Stimulated activated CD4-positive, alpha-beta T cell treated with anti-CD3 and anti-CD28 coated beads, Interleukin-15, amount 100 ng/mL, for 1 hour (primary cell): Measurements from ENCODE around the gene ZNF594.
"Not testable (repeated sequence)": the region's sequence is repeated elsewhere in the genome, so short reads cannot be mapped to it uniquely, and the experiment has no call there.

Experiments used
- DNase-seq, 2 donors: peaks; one replicate each; pipeline ENCODE4 v3.0.0-alpha.2; 2020; ENCODE audit warnings: low read depth in 1 of 2, low spot score in 1 of 2

Gene ZNF594

DNA sequence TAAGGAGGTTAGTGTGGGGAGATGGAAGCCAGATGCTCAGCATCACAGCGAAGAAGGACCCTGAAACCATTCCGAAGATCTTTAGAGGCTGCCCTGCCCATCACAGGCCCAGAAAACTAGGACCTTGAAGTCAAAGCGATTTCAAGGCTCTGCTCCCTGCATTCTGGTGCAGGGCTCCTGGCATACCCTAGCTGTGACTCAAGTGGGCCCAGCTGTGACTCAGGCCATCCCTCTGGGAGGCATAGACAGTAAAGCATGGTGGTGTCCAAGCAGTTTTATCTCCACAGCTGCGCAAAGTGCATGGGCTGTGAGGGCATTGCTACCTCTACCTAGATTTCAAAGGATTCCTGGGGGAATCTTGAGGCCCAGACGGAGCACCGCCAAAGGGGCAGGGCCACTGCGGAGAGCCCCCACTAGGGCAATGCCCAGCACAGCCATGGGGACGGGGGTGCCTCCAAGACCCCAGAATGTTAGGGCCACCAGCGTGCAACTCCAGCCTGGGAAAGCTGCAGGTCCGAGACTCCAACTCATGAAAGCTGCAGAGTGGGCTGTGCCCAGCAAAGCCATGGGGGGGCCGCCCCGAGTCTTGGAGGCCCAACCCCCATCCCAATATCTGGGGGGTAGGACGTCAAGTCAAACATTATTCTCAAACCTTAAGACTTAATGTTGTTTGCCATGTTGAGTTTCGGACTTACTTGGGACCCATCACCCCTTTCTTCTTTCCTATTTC lies 11.7 kb upstream of the ZNF594 start:
- no peak for DNase-seq

DNA sequence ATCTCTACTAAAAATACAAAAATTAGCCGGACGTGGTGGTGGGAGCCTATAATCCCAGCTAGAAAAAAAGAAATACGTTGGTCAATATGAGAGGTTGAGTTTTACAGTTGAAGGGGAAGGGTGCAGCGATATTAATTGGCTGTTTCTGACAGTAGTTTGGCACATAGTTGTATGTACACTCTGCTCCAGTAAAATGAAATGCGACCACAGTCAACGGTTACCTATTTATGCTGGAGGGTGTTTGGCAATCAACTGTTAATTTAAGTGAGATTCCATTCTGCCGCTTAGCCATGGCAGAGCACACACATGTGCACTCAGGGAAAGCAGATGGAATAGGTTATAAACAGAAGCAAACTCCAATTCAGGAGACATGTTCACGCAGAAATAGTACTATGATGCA lies 9.3 kb upstream of the ZNF594 start:
- DNase-seq, result no peak

DNA sequence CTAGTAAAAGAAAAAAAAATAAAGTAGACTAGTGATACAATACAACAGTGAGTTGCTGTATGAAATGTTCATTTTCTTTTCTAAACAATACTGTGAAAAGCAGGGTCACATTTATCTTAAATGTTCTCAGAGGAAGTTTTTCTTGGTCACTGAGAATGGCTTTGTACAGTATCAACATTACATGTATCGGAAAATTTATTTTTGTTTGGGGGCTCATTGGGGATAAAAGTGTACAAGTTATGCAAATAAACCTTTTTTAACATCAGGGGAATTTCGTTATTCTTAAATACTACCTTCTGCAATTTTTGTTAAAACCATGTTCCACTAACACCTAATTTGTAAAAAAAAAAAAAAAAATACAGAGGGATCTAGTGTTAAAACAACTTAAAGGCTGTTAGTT lies 8.7 kb upstream of the ZNF594 start:
- no peak for DNase-seq

DNA sequence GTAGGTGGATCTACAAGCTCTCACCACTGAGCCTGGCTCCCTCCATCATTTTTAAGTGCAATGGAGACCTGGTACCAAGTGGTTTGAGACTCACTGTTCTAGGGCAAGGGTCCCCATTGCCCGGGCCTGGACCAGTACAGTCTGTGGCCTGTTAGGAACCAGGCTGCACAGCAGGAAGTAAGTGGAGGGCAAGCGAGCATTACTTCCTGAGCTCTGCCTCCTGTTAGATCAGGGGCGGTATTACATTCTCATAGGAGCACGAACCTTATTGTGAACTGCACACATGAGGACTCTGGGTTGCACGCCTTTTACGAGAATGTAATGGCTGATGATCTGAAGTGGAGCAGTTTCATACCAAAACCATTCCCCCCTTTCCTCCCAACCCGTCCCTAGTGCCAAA lies 6.8 kb upstream of the ZNF594 start:
- no peak for DNase-seq

DNA sequence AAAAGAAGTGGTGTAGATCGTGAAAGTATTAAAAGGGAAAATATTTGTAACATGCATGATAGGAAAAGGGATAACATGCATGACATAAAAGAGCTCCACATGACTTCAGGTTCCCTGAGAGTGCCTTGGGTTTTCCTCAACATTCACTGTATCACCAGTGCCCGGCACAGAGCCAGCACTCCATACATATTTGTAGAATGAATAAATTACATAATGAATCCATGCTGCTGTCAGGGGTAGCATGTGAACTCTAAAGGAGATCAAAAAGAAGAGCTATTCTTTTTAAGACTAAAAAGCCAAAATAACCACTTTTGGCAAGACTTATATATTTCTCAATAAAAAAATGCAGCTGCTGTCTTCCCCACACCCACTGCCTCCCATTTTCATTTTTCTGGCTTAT lies 2.7 kb upstream of the ZNF594 start:
- no peak for DNase-seq

DNA sequence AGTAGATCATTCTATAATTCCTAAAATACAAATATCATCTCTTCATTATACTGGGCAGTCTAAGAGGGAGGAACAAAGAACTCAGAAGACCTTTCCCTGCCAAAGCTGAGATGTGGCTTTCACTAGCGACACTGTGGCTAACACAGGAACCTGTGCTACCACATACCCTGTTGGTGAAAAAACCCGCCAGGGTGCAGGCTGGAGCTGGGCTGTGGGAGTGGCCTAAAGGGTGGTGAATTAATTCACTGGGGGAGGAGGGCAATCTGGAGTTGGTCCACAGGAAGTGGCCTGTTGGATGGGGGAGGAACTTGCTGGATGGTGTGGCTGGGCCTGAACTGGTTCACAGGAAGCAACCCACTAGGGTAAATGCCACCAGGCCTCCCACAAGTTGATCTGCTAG lies 7.4 kb downstream of the ZNF594 start:
- DNase-seq, result no peak

DNA sequence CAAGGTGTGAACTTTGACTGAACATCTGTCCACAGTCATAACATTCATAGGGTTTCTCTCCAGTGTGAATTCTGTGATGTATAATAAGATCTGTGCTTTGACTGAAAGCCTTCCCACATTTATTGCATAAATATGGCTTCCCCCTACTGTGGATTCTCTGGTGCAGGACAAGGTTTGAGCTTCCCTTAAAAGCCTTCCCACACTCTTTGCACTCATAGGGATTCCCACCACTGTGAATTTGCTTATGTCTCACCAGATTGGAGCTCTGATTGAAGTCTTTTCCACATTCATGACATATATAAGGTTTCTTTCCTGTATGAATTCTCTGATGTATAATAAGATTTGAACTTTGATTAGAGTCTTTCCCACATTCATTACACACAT lies 8.3 kb downstream of the ZNF594 start:
- no peak for DNase-seq

DNA sequence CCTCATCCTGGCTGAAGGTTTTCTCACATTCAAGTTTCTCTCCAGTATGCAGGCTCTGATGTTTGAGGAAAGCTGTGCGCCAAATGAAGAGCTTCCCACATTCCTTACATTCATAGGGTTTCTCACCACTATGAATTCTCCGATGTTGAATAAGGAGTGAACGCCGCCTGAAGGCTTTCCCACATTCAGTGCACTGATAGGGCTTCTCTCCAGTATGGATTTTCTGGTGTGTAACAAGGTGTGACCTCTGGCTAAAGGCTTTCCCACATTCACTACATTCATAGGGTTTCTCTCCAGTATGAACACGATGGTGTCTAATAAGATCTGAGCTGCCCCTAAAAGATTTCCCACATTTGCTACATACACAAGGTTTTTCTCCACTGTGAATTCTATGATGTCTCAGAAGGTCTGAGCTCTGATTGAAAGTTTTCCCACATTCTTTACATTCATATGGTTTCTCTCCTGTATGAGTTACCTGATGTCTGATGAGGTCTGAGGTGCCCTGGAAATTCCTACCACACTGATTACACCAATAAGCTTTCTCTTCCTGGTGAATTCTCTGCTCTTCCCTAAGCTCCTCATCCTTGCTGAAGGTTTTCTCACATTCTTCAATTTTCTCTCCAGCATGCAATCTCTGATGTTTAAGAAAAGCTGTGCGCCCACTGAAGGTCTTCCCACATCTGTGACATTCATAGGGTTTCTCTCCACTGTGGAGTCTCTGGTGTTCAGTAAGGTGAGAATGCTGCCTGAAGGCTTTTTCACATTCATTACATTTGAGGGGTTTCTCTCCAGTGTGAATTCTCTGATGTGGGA lies 8.9 kb downstream of the ZNF594 start:
- no peak for DNase-seq

DNA sequence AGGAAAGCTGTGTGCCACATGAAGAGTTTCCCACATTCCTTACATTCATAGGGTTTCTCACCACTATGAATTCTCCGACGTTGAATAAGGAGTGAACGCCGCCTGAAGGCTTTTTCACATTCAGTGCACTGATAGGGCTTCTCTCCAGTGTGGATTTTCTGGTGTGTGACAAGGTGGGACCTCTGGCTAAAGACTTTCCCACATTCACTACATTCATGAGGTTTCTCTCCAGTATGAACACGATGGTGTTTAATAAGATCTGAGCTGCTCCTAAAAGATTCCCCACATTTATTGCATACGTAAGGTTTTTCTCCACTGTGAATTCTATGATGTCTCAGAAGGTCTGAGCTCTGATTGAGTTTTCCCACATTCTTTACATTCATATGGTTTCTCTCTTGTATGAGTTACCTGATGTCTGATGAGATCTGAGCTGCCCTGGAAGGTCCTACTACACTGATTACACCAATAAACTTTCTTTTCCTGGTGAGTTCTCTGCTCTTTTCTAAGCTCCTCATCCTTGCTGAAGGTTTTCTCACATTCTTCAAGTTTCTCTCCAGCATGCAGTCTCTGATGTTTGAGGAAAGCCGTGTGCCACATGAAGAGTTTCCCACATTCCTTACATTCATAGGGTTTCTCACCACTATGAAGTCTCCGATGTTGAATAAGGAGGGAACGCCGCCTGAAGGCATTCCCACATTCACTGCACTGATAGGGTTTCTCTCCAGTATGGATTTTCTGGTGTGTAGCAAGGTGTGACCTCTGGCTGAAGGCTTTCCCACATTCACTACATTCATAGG lies 10.0 kb downstream of the ZNF594 start:
- no peak for DNase-seq

DNA sequence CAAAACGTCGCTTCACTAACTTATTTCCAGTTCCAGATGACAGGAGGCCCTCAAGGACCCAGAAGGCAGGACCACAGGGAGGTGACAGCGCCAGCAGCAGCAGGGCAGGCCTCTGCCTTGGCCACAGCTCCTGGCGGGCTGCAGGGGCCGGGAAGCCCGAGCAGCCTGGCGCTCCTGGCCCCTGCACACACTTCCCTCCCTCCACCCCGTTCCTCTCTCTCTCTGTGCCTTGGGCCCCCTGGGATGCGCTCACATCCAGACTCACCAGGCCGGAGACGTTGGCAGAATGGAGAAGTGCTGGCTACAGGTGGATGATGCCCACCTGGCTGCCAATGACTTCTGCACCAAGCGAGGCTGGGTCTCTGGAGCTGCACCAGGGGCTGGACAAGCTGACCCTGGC lies 12.7 kb downstream of the ZNF594 start:
- DNase-seq, result no peak

DNA sequence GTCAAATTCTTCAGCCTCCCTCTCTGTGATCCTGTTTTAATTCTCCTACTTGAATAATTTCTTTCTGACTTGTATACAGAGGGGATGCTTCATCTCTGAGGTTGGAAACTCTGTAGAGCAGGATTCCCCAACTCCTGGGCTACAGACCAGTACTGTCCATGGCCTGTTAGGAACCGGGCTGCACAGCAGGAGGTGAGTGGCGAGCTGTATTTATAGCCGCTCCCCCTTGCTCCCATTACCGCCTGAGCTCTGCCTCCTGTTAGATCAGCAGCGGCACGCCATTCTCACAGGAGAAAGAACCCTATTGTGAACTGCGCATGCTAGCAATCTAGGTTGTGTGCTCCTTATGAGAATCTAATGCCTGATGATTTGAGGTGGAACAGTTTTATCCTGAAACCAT lies 16.6 kb downstream of the ZNF594 start:
- DNase-seq, result not testable (repeated sequence)

DNA sequence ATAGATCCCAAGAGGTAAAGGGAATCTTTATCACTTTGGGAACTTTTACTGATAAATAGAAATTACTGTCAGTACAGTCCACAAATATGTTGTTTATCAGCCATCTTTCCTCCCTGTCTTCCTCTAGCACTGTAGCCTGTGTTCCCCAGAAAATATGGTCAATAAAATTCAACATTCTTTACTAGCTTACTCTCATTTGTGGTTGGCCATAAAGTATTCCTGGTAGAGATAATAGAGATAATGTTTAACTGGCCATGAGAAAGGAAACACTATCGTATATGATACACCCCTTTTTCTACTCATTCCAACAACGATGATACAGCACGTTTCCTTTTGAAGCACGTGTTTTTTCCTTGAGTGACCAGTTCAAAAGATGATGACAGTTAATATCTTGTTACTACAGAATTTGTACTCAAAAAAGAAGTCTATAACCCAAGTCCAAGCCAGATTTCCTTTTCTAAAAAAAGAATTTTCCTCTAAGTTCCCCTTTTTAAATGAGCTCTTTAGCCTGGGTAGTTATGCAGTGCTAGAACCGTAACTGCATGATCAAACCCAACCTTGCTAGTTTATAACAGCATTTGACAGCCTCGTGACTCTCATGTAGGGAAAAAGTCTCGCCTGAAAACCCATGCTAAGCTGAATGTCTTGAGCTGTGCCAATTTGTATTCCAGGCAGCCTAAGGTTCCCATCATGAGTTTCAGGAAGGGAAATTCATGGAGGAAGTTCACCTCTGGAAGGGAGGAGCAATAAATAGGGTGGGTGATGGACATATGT lies 25.7 kb downstream of the ZNF594 start:
- DNase-seq, result not testable (repeated sequence)

DNA sequence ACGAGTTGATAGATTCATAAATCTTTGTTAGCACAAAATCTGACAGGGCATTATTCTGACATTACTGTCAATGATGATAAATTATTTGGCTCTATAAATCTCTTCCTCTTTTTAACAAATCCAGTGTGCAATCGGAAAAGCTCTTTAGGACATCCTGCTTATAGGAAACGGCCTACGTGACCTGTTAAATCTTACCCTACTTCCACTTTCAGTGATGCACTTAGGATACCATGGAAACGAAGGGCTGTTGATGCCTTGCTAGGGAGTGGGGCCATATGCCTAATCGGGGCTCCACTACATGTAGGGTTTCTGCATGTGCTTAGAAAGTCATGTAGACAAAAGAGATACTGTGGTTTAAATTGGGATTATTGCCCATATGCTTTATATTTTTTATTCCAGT lies 27.2 kb downstream of the ZNF594 start:
- no peak for DNase-seq

DNA sequence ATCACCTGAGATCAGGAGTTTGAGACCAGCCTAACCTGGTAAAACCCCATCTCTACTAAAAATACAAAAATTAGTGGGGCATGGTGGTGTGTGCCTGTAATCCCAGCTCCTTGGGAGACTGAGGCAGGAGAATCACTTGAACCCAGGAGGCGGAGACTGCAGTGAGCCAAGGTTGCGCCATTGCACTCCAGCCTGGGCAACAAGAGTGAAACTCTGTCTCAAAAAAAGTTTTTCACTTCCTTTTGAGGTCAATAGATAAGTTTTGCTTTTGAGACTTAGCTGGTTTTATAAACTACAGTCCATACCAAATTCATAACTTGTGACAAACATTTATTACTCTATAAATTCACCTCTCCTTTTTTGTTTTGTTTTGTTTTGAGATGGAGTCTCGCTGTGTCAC lies 29.9 kb downstream of the ZNF594 start:
- DNase-seq, result not testable (repeated sequence)

DNA sequence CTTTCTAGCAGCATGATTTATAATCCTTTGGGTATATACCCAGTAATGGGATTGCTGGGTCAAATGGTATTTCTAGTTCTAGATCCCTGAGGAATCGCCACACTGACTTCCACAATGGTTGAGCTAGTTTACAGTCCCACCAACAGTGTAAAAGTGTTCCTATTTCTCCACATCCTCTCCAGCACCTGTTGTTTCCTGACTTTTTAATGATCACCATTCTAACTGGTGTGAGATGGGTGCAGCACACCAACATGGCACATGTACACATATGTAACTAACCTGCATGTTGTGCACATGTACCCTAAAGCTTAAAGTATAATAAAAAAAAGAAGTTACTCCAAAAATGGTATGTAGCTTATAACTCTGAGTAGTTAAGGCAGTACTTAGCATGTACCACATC lies 31.0 kb downstream of the ZNF594 start:
- DNase-seq, result not testable (repeated sequence)

DNA sequence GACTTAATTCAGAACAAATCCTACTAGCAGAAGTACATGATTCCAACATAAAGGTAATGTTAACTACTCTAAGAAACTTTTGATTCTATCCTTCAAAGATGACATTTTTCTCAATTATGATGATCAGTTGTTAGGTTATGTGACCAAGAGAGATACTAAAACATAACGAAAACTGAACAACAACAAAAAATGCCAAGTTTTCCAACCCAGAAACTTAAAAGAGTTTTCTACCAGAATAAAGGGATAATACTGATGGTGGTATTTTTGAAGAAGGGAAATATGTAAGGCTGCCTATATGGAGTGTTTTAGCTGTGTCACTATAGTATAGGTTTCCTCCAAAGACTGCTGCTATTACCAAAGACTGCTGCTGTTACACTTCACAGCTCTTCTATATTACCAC lies 45.5 kb downstream of the ZNF594 start:
- DNase-seq, result not testable (repeated sequence)

DNA sequence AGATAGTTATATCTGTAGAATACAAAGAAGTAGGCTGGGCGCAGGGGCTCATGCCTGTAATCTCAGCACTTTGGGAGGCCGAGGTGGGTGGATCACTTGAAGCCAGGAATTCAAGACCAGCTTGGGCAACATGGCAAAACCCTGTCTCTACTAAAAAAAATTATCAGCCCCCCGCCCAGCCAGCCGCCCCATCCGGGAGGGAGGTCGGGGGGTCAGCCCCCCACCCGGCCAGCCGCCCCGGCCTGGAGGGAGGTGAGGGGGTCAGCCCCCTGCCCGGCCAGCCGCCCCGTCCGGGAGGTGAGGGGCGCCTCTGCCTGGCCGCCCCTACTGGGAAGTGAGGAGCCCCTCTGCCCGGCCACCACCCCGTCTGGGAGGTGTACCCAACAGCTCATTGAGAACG lies 48.8 kb downstream of the ZNF594 start:
- not testable (repeated sequence) for DNase-seq

DNA sequence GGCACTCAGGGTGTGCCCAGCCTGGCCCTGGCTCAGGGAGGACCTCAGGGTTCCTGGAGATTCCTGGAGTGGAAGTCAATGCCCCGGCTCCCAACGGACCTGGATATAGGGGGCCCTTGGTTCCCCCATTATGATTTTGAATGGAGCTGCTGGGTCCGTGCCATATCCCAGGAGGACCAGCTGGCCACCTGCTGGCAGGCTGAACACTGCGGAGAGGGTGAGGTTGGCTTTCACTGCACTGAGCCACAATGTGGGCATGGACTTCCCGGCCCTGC lies 52.3 kb downstream of the ZNF594 start:
- DNase-seq, result no peak

DNA sequence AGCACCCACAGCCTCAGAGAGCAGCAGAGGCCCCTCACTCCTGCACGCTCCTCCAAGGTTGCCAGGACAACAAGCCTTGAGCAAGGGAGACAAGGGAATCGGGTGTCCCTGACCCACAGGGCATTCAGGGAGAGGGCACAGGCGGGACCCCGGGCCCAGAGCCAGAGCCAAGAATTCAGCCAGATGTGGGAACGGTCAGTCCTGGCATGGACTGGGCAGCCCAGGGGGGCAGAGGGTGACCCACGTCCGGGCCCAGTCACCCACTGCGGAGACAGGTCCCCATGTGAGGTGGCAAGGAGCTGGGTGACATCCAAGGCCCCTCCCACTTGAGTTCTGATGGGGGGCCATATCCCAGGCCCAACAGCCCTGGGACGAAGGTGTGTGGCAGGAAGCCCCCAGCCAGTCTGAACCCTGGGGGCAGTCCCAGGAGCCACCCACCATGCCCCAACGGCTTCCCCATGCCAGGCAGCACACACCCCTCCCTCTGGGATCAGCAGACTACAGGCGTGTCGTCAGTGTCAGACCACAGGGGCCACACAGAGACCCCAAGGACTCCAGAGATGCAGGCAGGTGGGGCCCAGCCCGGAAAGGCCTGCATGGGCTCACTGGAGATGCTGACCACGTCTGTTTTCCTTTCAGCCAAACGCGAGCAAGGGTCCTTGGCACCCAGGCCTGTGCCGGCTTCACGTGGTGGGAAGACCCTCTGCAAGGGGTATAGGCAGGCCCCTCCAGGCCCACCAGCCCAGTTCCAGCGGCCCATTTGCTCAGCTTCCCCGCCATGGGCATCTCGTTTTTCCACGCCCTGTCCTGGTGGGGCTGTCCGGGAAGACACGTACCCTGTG lies 52.8 kb downstream of the ZNF594 start:
- DNase-seq, result no peak

DNA sequence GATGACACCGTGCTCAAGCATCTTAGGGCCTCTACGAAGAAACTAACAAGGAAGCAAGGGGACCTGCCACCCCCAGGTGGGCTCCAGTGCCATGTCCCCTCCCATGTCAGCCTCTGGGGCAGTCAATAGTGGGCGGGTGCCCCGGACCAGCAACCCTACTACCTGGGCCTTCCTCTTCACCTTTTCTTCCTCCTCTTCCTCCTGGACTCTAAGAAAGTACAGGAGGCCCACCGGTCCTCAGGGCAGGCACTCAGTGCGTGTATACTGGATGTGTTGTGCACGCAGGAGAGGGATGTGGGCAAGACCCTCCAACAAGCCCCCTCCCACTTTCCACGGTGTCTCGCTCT lies 53.5 kb downstream of the ZNF594 start:
- DNase-seq, result not testable (repeated sequence)
